CD4-positive, alpha-beta memory T cell (primary cell): ENCODE data around the gene OR51S1. TPM values are rescaled to one million over a fixed set of nuclear protein-coding genes. Genes with fewer than 3 reads are reported as not detected.

ENCODE experiments used
- CTCF ChIA-PET: fragments of 350-600 bp; sonication (Branson Sonifier 250); formaldehyde crosslinking; loops from one replicate; lab custom pipeline; 2021; ENCODE audit warnings: inconsistent platforms; ENCODE audit not compliant: partially characterized antibody; lab: Charles Lee
- POLR2A ChIA-PET: fragments of 350-600 bp; sonication (Branson Sonifier 250); formaldehyde crosslinking; loops from one replicate; lab custom pipeline; 2021; ENCODE audit not compliant: partially characterized antibody; lab: Charles Lee
- DNase-seq, 5 donors: peaks; one replicate each; pipeline versions ENCODE4 v3.0.0 to v3.0.0-alpha.2; 2020 to 2022; ENCODE audit warnings: mixed read lengths in 1 of 5
- H3K27ac ChIP-seq: one replicate; pipeline ENCODE4 v1.7.0; 2013; ENCODE audit warnings: low read depth, low read length
- H3K27me3 ChIP-seq: 2 replicates; pipeline ENCODE4 v1.7.0; 2013; ENCODE audit warnings: mild to moderate bottlenecking, low read length, moderate library complexity; ENCODE audit not compliant: insufficient read depth
- H3K36me3 ChIP-seq: 2 replicates; pipeline ENCODE4 v1.7.0; 2013; ENCODE audit warnings: mild to moderate bottlenecking, low read length, moderate library complexity; ENCODE audit not compliant: insufficient read depth
- H3K4me1 ChIP-seq: 2 replicates; pipeline ENCODE4 v1.7.0; 2013; ENCODE audit warnings: mild to moderate bottlenecking, low read length, moderate library complexity; ENCODE audit not compliant: insufficient read depth
- H3K4me3 ChIP-seq, 2 donors: one replicate each; pipeline ENCODE4 v1.7.0; 2013; ENCODE audit warnings: low read length in 2 of 2, mild to moderate bottlenecking in 1 of 2
- H3K9me3 ChIP-seq, 2 donors: one replicate each; pipeline ENCODE4 v1.7.0; 2013; ENCODE audit warnings: low read length in 2 of 2, control low read depth in 1 of 2; ENCODE audit not compliant: control insufficient read depth in 1 of 2
- H3K27ac Mint-ChIP-seq, 7 donors: one replicate each; pipeline ENCODE4 v1.8.0; 2020 to 2021; ENCODE audit warnings: mixed read lengths in 7 of 7, mild to moderate bottlenecking in 6 of 7, inconsistent platforms in 3 of 7, moderate library complexity in 3 of 7
- H3K27me3 Mint-ChIP-seq, 2 donors: one replicate each; pipeline ENCODE4 v1.8.0; 2020 to 2021; ENCODE audit warnings: mixed read lengths in 2 of 2
- H3K36me3 Mint-ChIP-seq, 2 donors: one replicate each; pipeline ENCODE4 v1.8.0; 2020 to 2021; ENCODE audit warnings: mixed read lengths in 2 of 2, inconsistent platforms in 1 of 2, mild to moderate bottlenecking in 1 of 2
- H3K4me1 Mint-ChIP-seq, 4 donors: one replicate each; pipeline ENCODE4 v1.8.0; 2020 to 2021; ENCODE audit warnings: mixed read lengths in 4 of 4, mild to moderate bottlenecking in 1 of 4
- H3K4me3 Mint-ChIP-seq, 8 donors: one replicate each; pipeline ENCODE4 v1.8.0; 2020 to 2021; ENCODE audit warnings: mixed read lengths in 8 of 8, mild to moderate bottlenecking in 7 of 8, moderate library complexity in 6 of 8, inconsistent platforms in 3 of 8
- H3K9me3 Mint-ChIP-seq, 8 donors: one replicate each; pipeline ENCODE4 v1.8.0; 2020 to 2021; ENCODE audit warnings: mixed read lengths in 8 of 8, mild to moderate bottlenecking in 5 of 8, inconsistent platforms in 3 of 8, moderate library complexity in 1 of 8
- intact Hi-C: fragments of 100-400 bp; cut with micrococcal nuclease; formaldehyde crosslinking; loops from one replicate; pipeline ENCODE4 v1.15.1; 2023
- polyA plus RNA-seq, 2 donors: library from polyadenylated mRNA; unstranded; fragments of 300-500 nt; fragmentation: Illumina TruSeq; gene quantifications; one replicate each; pipeline ENCODE4 v1.2.3, GENCODE V29; 2021
- total RNA-seq, 2 experiments: library from RNA; stranded (reverse); gene quantifications; one replicate each; pipeline ENCODE4 v1.2.3, GENCODE V29; 2021

Gene OR51S1
- total RNA-seq: not detected
- polyA plus RNA-seq: not detected

DNA sequence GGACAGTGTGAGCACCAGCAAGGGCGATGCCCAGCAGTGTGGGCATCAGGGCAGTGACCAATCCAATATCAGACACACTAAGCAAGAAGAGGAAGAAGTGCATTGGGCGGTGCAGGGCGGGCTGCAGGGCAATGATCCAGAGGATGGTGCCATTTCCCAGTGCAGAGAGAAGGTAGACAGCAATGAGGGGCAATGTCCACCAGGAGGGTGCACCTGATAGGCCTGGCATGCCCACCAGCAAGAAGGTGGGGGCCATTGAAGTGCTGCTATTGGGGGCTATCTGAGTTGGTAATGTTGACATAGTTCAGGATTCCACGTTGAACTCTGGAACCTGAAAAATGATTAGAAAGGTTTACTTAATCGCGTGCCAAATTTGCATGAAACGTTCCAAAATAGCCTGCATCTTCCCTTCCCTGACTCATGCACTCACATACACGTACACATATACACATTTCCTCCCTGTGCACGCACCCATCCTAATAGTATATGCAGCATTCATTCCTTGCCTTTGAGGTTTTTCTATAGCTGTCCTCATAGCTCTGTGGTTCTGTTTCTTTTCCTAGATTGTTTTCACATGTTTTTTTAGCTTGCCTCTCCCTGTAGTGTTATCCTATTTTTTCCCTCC lies at the start of gene OR51S1:
TSS of gene OR51S1 (minus strand) at position 301 of the 625 bp plus-strand sequence. CDS start at position 301, 0 bp downstream.
- CTCF ChIA-PET: no interaction called here
- peaks cover 3 to 8% of the 10 kb centered on the region in 2 donors for H3K27me3 Mint-ChIP-seq
- POLR2A ChIA-PET: no interaction called here
- H3K9me3 Mint-ChIP-seq: peaks cover 0 to 3% (median 0%) of the 10 kb centered on the region in 8 donors
- Histone ChIP-seq H3K9me3 (no peaks in the 10 kb centered on the region), H3K27me3 (no peaks in the 10 kb centered on the region), H3K36me3 (no peaks in the 10 kb centered on the region), H3K27ac (no peak within 1 kb of the TSS), H3K4me1 (no peaks in the 10 kb centered on the region), H3K4me3 (no peak within 1 kb of the TSS)
- H3K4me3 Mint-ChIP-seq: no peak within 1 kb of the TSS
- no peaks in the 10 kb centered on the region for H3K4me1 Mint-ChIP-seq
- DNase-seq: no peak
- no peaks in the 10 kb centered on the region for H3K36me3 Mint-ChIP-seq
- H3K27ac Mint-ChIP-seq: no peak within 1 kb of the TSS
- intact Hi-C loops: no loop called here

DNA sequence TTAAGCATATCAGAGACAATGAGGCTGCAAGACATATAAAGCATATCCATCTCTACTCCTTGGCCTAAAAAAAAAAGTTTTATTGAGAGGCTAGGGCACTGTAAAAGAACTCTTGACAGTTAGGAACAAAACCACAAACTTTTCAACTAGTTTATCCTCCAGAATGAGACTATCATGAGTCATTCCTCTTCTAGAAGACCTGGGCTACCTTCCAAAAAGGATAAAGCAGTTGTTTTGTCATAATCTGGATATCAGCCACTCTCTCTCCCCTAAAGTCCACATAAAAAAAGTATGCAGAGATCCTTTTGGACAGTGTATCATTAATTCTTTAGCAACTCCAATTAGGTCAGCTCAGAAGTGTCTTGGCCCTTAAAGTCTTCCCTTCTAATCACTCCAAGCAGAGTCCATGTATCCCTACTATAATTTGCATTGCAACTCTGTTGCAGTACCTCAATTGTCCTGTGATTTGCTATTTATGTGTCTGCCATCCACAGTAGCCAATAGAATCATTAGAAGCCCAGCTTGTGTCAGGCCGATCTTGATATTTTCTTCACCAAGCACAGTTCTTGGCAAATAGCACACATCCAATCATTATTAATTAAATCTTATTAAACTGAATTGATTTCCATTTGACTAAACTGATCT lies 43.1 kb upstream of the OR51S1 start:
- intact Hi-C loops: no loop called here
- Mint-ChIP-seq H3K4me1 (no peaks in the 10 kb centered on the region), H3K27ac (no peak overlapping the region), H3K36me3 (no peaks in the 10 kb centered on the region), H3K4me3 (no peak overlapping the region), H3K27me3 (peaks cover 0 to 2% of the 10 kb centered on the region in 2 donors), H3K9me3 (peaks cover 0 to 2% (median 0%) of the 10 kb centered on the region in 8 donors)
- H3K4me1 ChIP-seq: no peaks in the 10 kb centered on the region
- no peaks in the 10 kb centered on the region for H3K9me3 ChIP-seq
- DNase-seq: no peak
- H3K36me3 ChIP-seq: no peaks in the 10 kb centered on the region
- POLR2A ChIA-PET: no interaction called here
- no peaks in the 10 kb centered on the region for H3K27me3 ChIP-seq
- H3K27ac ChIP-seq: no peak overlapping the region
- no peak overlapping the region for H3K4me3 ChIP-seq
- CTCF ChIA-PET: no interaction called here

GRCh38 chr11:4890279-4890678 lies 41.3 kb upstream of the OR51S1 start:
- H3K9me3 ChIP-seq: no peaks in the 10 kb centered on the region
- H3K27ac ChIP-seq: no peak overlapping the region
- no peak for DNase-seq
- H3K27me3 ChIP-seq: no peaks in the 10 kb centered on the region
- H3K27ac Mint-ChIP-seq: no peak overlapping the region
- no peaks in the 10 kb centered on the region for H3K36me3 Mint-ChIP-seq
- no peak overlapping the region for H3K4me3 ChIP-seq
- no peak overlapping the region for H3K4me3 Mint-ChIP-seq
- no peaks in the 10 kb centered on the region for H3K36me3 ChIP-seq
- H3K4me1 Mint-ChIP-seq: no peaks in the 10 kb centered on the region
- ChIA-PET CTCF (no interaction called here), POLR2A (no interaction called here)
- H3K4me1 ChIP-seq: no peaks in the 10 kb centered on the region
- intact Hi-C loops: no loop called here
- H3K27me3 Mint-ChIP-seq: peaks cover 0 to under 1% of the 10 kb centered on the region in 2 donors
- H3K9me3 Mint-ChIP-seq: peaks cover 0 to 2% (median 0%) of the 10 kb centered on the region in 8 donors

DNA sequence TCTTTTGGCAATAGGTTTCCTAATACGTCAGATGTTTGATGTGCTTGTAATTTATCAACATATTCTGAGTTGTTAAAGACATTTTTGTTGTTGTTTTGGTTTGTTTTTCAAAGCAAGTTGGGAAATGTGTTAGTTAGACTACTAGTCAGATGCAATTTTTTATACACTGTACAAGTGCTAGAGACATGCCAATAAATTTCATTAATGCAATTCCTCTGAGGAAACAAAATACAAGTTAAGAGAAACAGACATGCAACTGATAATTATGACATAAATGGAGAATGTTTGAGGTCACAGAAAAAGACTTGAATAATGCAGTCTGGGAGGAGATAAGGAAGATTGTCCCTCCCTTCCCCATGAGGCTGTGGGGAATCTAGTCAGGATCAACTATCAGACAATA lies 38.6 kb upstream of the OR51S1 start:
- Mint-ChIP-seq H3K36me3 (no peaks in the 10 kb centered on the region), H3K9me3 (no peaks in the 10 kb centered on the region), H3K4me3 (no peak overlapping the region), H3K4me1 (no peaks in the 10 kb centered on the region), H3K27me3 (no peaks in the 10 kb centered on the region), H3K27ac (no peak overlapping the region)
- intact Hi-C loops: no loop called here
- Histone ChIP-seq H3K9me3 (no peaks in the 10 kb centered on the region), H3K4me3 (no peak overlapping the region), H3K4me1 (no peaks in the 10 kb centered on the region), H3K36me3 (no peaks in the 10 kb centered on the region), H3K27me3 (no peaks in the 10 kb centered on the region), H3K27ac (no peak overlapping the region)
- POLR2A ChIA-PET: no interaction called here
- no peak for DNase-seq
- CTCF ChIA-PET: no interaction called here

- Histone ChIP-seq H3K27me3 (no peaks in the 10 kb centered on the region), H3K27ac (no peak overlapping the region), H3K4me1 (no peaks in the 10 kb centered on the region), H3K9me3 (no peaks in the 10 kb centered on the region), H3K4me3 (no peak overlapping the region), H3K36me3 (no peaks in the 10 kb centered on the region)
- no peaks in the 10 kb centered on the region for H3K4me1 Mint-ChIP-seq
- no peak overlapping the region for H3K27ac Mint-ChIP-seq
- DNase-seq: no peak
- intact Hi-C loops: no loop called here
- POLR2A ChIA-PET: no interaction called here
- H3K27me3 Mint-ChIP-seq: no peaks in the 10 kb centered on the region
- H3K4me3 Mint-ChIP-seq: no peak overlapping the region
- CTCF ChIA-PET: no interaction called here
- peaks cover 0 to 1% (median 0%) of the 10 kb centered on the region in 8 donors for H3K9me3 Mint-ChIP-seq
- H3K36me3 Mint-ChIP-seq: no peaks in the 10 kb centered on the region
These were observed 37.2 kb upstream of the OR51S1 start for GRCh38 chr11:4886186-4886585.

GRCh38 chr11:4884361-4884760 lies 35.4 kb upstream of the OR51S1 start:
- H3K9me3 ChIP-seq: no peaks in the 10 kb centered on the region
- H3K4me1 ChIP-seq: no peaks in the 10 kb centered on the region
- H3K4me3 ChIP-seq: no peak overlapping the region
- H3K27ac ChIP-seq: no peak overlapping the region
- CTCF ChIA-PET: no interaction called here
- intact Hi-C loops: no loop called here
- no peaks in the 10 kb centered on the region for H3K36me3 ChIP-seq
- DNase-seq: no peak
- POLR2A ChIA-PET: no interaction called here
- Mint-ChIP-seq H3K36me3 (no peaks in the 10 kb centered on the region), H3K27ac (no peak overlapping the region), H3K4me1 (no peaks in the 10 kb centered on the region), H3K9me3 (peaks cover 0 to 1% (median 0%) of the 10 kb centered on the region in 8 donors), H3K27me3 (no peaks in the 10 kb centered on the region), H3K4me3 (no peak overlapping the region)
- no peaks in the 10 kb centered on the region for H3K27me3 ChIP-seq

- ChIA-PET POLR2A (no interaction called here), CTCF (no interaction called here)
- Histone ChIP-seq H3K4me1 (no peaks in the 10 kb centered on the region), H3K36me3 (no peaks in the 10 kb centered on the region), H3K27ac (no peak overlapping the region), H3K27me3 (no peaks in the 10 kb centered on the region), H3K9me3 (no peaks in the 10 kb centered on the region), H3K4me3 (no peak overlapping the region)
- Mint-ChIP-seq H3K4me1 (no peaks in the 10 kb centered on the region), H3K4me3 (no peak overlapping the region), H3K27me3 (no peaks in the 10 kb centered on the region), H3K27ac (no peak overlapping the region), H3K9me3 (peaks cover 0 to 2% (median 0%) of the 10 kb centered on the region in 8 donors), H3K36me3 (no peaks in the 10 kb centered on the region)
- no peak for DNase-seq
- intact Hi-C loops: no loop called here
These were observed 33.5 kb upstream of the OR51S1 start for GRCh38 chr11:4882543-4882942.
